22Rv1 (cell line): ENCODE results near the gene HHLA2.
"Not testable (repeated sequence)": the region's sequence is repeated elsewhere in the genome, so short reads cannot be mapped to it uniquely, and the experiment has no call there.

ENCODE experiments used
- H3K27ac ChIP-seq: fragments of 450-650 bp; 2 replicates; pipeline ENCODE4 v1.5.1; 2017
- ZFX ChIP-seq: fragments of 450-650 bp; IDR thresholded peaks from 2 replicates; pipeline ENCODE4 v1.6.1; 2017; ENCODE audit warnings: antibody characterized with exemption, borderline replicate concordance
- TF ChIP-seq, protein P1 (sequence below): fragments of 450-650 bp; IDR thresholded peaks from 2 replicates; pipeline ENCODE4 v1.5.1; 2017; ENCODE audit warnings: mild to moderate bottlenecking

The HHLA2 gene

DNA sequence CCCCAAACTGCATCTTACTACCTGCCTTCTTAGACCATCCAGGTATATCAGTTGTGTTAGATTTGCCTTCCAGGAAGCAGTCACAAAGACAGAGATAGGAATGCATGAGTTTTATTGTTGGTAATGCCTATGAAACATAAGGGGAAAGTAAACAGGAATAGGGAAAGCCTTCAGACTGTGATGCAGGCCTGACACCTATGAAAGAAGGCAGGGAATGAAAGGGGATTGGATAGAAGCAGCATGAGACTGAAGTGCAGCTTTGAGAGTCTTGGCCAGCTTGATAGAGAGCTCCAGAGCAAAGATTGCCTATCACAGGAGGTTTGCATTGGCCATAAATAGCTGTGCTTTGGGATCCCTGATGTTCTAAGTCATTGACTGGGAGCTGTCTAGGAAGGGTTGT lies 15.9 kb upstream of the HHLA2 start:
- no peak overlapping the region for H3K27ac ChIP-seq
- no peak for TF ChIP-seq ZFX
- TF ChIP-seq, protein P1, sequence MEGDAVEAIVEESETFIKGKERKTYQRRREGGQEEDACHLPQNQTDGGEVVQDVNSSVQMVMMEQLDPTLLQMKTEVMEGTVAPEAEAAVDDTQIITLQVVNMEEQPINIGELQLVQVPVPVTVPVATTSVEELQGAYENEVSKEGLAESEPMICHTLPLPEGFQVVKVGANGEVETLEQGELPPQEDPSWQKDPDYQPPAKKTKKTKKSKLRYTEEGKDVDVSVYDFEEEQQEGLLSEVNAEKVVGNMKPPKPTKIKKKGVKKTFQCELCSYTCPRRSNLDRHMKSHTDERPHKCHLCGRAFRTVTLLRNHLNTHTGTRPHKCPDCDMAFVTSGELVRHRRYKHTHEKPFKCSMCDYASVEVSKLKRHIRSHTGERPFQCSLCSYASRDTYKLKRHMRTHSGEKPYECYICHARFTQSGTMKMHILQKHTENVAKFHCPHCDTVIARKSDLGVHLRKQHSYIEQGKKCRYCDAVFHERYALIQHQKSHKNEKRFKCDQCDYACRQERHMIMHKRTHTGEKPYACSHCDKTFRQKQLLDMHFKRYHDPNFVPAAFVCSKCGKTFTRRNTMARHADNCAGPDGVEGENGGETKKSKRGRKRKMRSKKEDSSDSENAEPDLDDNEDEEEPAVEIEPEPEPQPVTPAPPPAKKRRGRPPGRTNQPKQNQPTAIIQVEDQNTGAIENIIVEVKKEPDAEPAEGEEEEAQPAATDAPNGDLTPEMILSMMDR = no peak

- TF ChIP-seq ZFX = no peak
- TF ChIP-seq, protein P1 = no peak
- H3K27ac ChIP-seq = no peak overlapping the region
Measured at GRCh38 chr3:108281670-108282069, 14.7 kb upstream of the HHLA2 start.

DNA sequence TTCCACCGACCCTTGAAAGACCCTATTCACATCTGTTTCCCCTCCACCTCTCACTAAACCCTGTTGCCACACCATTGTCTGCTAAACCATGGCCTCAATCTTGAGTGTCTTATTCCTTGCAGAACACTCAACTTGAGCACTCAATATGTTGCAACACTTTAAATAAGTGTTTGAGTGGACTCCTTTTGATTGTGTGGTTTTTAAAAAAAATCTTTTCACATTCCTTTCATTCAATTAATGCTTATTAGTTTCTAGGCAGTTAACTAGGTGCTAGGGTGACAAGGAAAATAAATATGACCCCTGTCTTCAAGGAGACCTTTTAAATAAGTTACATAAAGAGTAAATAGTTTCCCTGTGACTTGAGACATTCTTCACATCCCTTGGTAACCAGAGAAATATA lies 13.3 kb upstream of the HHLA2 start:
- H3K27ac ChIP-seq = no peak overlapping the region
- no peak for TF ChIP-seq ZFX
- TF ChIP-seq, protein P1 = no peak

- H3K27ac ChIP-seq = no peak overlapping the region
- TF ChIP-seq, protein P1 = no peak
- TF ChIP-seq ZFX = no peak
Measured at GRCh38 chr3:108283989-108284388, 12.4 kb upstream of the HHLA2 start.

- no peak overlapping the region for H3K27ac ChIP-seq
- no peak for TF ChIP-seq ZFX
- TF ChIP-seq, protein P1 = no peak
Measured at GRCh38 chr3:108285176-108285575, 11.2 kb upstream of the HHLA2 start.

- no peak overlapping the region for H3K27ac ChIP-seq
- TF ChIP-seq ZFX = no peak
- TF ChIP-seq, protein P1 = no peak
Measured at GRCh38 chr3:108287146-108287545, 9.2 kb upstream of the HHLA2 start.

GRCh38 chr3:108288193-108288592 lies 8.2 kb upstream of the HHLA2 start:
- not testable (repeated sequence) for H3K27ac ChIP-seq

- no peak overlapping the region for H3K27ac ChIP-seq
- no peak for TF ChIP-seq ZFX
- TF ChIP-seq, protein P1 = no peak
Measured at GRCh38 chr3:108289159-108289558, 7.2 kb upstream of the HHLA2 start.
